Measurements from ENCODE around the gene NRG2. TPM values are rescaled to one million over a fixed set of nuclear protein-coding genes. Genes with fewer than 3 reads are reported as not detected.

Gene NRG2
- total RNA-seq, 2 experiments from 2014 or later, result 0.42 TPM; not detected in 1

DNA sequence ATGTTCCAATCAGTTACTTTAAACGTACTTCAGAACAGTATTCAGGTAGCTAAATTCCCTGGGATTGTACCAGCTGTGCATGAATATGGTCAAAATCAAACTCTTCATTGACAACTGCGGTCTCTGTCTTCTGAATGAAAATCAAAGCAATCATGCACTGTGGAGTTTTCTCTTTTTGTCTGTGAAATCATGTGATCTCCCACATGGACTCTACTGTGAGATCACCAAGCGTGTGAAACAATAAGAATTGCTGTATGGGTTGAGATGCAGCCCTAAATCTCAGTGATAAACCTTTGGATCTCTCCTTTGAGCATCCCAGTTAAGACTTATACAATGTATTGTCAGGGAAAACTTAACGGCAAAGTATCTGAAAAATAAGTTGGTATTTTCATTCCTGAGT is 6.1 kb downstream of the NRG2 start:
- peaks cover 18% of the 10 kb centered on the region for H3K4me1 Mint-ChIP-seq
- no peak for DNase-seq
- no peaks in the 10 kb centered on the region for H3K36me3 Mint-ChIP-seq
- CTCF ChIA-PET, result no interaction called here
- no peak overlapping the region for H3K4me3 Mint-ChIP-seq
- no peak for ATAC-seq
- peaks cover 76% of the 10 kb centered on the region for H3K27me3 Mint-ChIP-seq
- H3K27ac Mint-ChIP-seq, result no peak overlapping the region
- H3K9me3 Mint-ChIP-seq (ENCODE audit: low read depth), result no peaks in the 10 kb centered on the region

DNA sequence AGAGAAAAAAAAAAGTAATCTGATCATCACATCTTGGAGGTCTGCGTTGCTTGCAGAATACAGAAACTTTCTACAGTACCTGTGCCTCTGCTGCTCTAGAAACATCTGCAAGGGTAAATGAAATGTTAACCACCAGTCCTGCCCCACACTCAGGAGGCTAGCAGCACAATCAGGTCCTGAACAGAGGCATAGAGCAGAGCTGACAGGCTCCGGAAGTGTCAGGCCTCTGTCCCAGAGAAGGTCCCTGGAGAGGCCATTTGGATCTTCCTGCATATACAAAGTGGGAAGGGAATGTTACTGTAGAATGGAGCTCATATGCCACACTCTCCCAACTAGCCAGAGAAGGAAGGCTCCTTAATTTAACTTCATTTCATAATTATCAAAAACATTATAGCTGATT is 7.2 kb downstream of the NRG2 start:
- H3K4me1 Mint-ChIP-seq, result peaks cover 14% of the 10 kb centered on the region
- DNase-seq (no peak), ATAC-seq (no peak)
- CTCF ChIA-PET, result interaction anchor here (0.8 to 2.3 kb wide), 2 partner anchors 67 to 248 kb away, joined by 3 to 7 read pairs; no protein-coding TSS in a partner anchor
- no peak overlapping the region for H3K4me3 Mint-ChIP-seq
- H3K27ac Mint-ChIP-seq, result no peak overlapping the region
- H3K27me3 Mint-ChIP-seq, result peaks cover 69% of the 10 kb centered on the region
- no peaks in the 10 kb centered on the region for H3K36me3 Mint-ChIP-seq
- no peaks in the 10 kb centered on the region for H3K9me3 Mint-ChIP-seq (ENCODE audit: low read depth)

DNA sequence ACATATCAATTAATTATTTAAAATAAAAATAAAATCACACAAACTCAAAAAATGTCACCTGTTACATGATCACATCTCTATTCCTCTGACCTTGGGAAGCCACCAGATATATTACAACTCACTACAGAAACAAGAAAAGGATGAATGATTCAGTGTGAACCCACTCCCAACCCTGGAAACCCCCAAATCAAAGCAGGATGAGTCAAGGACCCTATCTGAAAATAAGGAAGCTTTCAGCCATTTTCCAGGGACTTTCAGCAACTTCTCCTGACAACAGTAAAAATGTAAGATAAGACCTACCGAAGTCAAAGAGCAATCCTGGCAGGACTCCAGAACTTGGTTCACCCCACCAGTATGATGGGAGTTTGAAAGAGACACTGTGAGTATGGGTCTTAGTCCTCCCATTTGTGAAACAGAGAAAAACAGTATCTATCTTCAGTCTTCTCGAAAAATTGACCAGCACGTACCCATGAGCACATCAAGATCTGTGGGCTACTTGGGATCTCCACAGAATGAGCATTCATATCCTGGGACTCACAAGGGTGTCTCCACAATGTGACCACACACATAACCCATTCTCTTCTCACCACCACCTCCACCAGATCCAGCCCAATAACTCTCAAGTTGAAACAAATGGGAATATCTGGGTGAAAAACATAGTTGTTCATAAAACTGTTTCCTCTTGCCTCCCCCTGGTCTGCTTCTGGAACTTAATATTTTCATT is 9.9 kb downstream of the NRG2 start:
- Mint-ChIP-seq H3K4me1 (peaks cover under 1% of the 10 kb centered on the region), H3K9me3 (ENCODE audit: low read depth) (no peaks in the 10 kb centered on the region), H3K27me3 (peaks cover 61% of the 10 kb centered on the region), H3K36me3 (no peaks in the 10 kb centered on the region), H3K27ac (no peak overlapping the region), H3K4me3 (no peak overlapping the region)
- ATAC-seq, result no peak
- DNase-seq, result no peak
- CTCF ChIA-PET, result interaction anchor here (0.8 to 2.3 kb wide), 3 partner anchors 8 to 65 kb away, joined by 3 to 7 read pairs (median 3); partner anchors contain the start of gene NRG2

DNA sequence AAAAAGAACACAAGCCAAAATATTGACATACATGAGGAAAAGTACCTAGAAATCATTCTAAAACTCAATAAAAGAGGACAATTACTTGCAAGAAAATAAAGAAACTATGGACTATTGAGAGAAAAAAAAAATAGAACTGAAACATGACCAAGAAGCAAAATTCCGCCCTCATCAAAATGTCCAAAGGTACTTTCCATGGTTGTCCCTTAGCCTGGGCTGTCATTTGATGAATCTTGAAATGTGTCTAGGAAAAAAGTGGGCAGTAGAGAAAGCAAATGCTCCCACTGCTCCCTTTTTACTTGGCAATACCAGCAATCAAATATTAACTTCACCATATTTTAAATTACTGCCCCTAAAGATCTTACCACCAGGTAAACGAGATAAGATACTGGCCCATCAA is 10.8 kb downstream of the NRG2 start:
- no peaks in the 10 kb centered on the region for H3K4me1 Mint-ChIP-seq
- CTCF ChIA-PET, result interaction anchor here (1.0 to 1.1 kb wide), 2 partner anchors 13 to 64 kb away, joined by 3 to 4 read pairs; no protein-coding TSS in a partner anchor
- H3K36me3 Mint-ChIP-seq, result no peaks in the 10 kb centered on the region
- DNase-seq (no peak), ATAC-seq (no peak)
- H3K9me3 Mint-ChIP-seq (ENCODE audit: low read depth), result no peaks in the 10 kb centered on the region
- H3K27ac Mint-ChIP-seq, result no peak overlapping the region
- H3K27me3 Mint-ChIP-seq, result peaks cover 58% of the 10 kb centered on the region
- no peak overlapping the region for H3K4me3 Mint-ChIP-seq

DNA sequence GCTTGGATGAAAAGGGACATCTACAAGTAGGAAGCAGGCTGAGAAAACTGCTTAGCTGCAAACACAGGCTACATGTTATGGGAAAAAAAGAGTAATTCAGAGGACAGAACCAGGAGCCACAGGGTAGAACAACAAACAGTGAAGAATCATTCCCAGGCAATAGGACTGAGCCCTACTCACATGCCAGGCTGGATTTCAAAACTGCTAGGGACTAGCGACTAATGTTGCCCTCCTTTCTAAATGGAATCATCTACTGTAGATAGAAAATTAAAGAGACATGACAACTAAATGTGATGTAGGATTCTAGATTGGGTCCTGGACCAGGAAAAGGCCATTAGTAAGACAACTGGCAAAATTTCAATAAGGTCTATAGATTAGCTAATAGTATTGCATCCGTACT is 15.3 kb downstream of the NRG2 start:
- H3K27me3 Mint-ChIP-seq, result peaks cover 28% of the 10 kb centered on the region
- no peak overlapping the region for H3K4me3 Mint-ChIP-seq
- H3K4me1 Mint-ChIP-seq, result peaks cover 2% of the 10 kb centered on the region
- H3K36me3 Mint-ChIP-seq, result no peaks in the 10 kb centered on the region
- no peaks in the 10 kb centered on the region for H3K9me3 Mint-ChIP-seq (ENCODE audit: low read depth)
- no peak overlapping the region for H3K27ac Mint-ChIP-seq
- CTCF ChIA-PET, result interaction anchor here (1.3 to 1.5 kb wide), 2 partner anchors 13 to 240 kb away, joined by 3 to 4 read pairs; no protein-coding TSS in a partner anchor
- ATAC-seq, result no peak
- DNase-seq, result no peak

DNA sequence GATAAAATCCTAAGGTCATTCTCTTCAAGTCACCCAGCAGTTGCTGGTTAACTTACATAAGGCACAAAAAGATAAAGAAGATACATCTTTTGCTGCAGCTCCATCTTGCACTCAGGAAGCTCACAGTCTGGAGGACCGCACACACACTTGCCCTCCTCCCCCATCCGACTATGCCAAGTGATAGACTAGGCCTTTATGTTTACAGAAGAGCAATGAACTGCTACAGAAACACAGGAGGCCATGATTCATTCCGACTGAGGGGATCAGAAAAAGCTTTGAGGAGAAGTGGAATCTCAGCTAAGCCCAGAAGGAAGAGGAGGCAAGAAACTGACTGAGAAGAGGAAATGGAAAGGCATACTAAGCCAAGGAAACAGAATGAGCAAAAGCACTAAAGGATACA is 17.4 kb downstream of the NRG2 start:
- ATAC-seq, result no peak
- H3K4me1 Mint-ChIP-seq, result peaks cover 2% of the 10 kb centered on the region

DNA sequence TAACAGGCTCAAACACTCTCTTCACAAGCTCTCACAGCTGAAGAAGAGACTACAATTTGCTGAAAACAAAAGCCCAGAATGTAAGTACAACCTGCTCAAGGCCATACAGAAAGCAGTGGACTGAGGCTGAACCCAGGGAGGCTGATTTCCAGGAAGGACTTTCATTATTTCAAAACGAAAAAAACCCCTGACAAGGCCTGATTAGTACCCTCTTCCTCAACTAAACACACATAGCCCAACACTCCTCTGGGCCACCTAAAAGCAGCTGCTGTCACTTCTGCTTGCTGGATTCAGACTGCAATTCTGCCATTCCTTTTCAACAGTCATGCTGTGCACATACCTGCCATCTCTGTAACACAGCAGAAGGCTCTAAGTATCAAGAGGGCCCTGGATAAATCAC is 18.2 kb downstream of the NRG2 start:
- Mint-ChIP-seq H3K9me3 (ENCODE audit: low read depth) (no peaks in the 10 kb centered on the region), H3K4me3 (no peak overlapping the region), H3K27ac (no peak overlapping the region), H3K4me1 (peaks cover 2% of the 10 kb centered on the region), H3K27me3 (peaks cover 16% of the 10 kb centered on the region), H3K36me3 (no peaks in the 10 kb centered on the region)
- CTCF ChIA-PET, result interaction anchor here (0.6 to 0.9 kb wide), 2 partner anchors 9 to 94 kb away, joined by 3 read pairs; no protein-coding TSS in a partner anchor
- ATAC-seq (no peak), DNase-seq (no peak)

More for the DNA sequence above, 17.4 kb downstream of the NRG2 start:
- peaks cover 16% of the 10 kb centered on the region for H3K27me3 Mint-ChIP-seq
- H3K9me3 Mint-ChIP-seq (ENCODE audit: low read depth), result no peaks in the 10 kb centered on the region
- no peaks in the 10 kb centered on the region for H3K36me3 Mint-ChIP-seq
- H3K4me3 Mint-ChIP-seq, result no peak overlapping the region
- H3K27ac Mint-ChIP-seq, result no peak overlapping the region
- no peak for DNase-seq
- CTCF ChIA-PET, result interaction anchor here (0.9 to 1.4 kb wide), 2 partner anchors 8 to 32 kb away, joined by 3 read pairs; no protein-coding TSS in a partner anchor

DNA sequence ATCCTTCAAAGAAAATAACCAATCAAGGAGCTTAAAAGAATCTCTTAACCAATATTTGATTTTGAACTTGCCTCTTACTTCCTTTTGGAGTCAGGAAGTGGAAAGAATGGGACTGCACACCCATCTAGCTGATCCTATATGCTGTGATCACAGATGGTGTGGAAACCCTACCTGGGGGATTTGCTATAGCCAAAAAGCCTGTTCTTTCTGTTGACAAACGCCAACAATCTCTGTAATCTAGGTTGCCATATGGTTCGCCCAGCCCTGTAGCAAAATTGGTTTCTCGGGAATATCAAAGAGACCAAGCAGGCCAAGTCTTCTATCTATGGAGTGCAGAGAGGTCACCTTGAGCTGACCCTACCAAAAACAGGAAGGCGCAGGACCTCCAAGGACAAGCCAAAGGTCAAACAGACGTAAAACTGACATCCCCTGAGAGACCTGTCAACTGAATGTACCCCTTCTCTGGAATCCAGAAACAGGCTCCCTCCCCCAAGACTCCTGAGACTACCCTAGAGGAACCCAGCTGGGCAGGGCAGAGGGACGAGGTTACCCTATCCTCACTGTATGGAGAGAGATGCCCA is 19.4 kb downstream of the NRG2 start:
- H3K9me3 Mint-ChIP-seq (ENCODE audit: low read depth), result no peaks in the 10 kb centered on the region
- no peak for DNase-seq
- no peak for ATAC-seq
- peaks cover 10% of the 10 kb centered on the region for H3K27me3 Mint-ChIP-seq
- H3K27ac Mint-ChIP-seq, result no peak overlapping the region
- H3K36me3 Mint-ChIP-seq, result no peaks in the 10 kb centered on the region
- H3K4me1 Mint-ChIP-seq, result peaks cover 2% of the 10 kb centered on the region
- no peak overlapping the region for H3K4me3 Mint-ChIP-seq
- CTCF ChIA-PET, result no interaction called here

DNA sequence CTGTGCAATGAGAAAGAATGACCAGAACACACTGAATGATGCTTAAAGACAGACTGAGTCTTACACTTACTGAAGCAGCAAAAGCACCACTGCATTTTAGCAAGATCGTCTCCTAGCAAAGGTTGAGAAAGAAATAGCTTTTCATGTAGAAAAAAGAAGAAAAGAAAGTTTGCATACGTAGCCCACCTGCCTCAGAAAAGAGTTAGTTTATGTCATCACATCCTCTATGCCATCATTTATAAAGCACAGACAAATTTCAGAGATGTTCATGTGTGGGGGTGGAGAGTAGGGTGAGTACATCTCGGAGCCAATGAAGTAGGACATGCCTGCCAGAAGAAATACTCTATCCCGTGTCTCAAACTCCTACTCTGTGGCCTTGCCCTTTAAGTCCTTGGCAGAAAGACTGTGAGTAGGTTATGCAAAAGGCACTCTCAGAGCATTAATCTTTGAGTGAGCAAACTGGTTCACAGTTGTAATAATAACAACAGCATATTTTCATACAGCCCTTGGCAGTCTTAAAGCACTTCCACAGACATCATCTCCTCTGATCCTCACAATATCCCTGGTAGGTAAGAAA is 22.4 kb downstream of the NRG2 start:
- peaks cover 8% of the 10 kb centered on the region for H3K27me3 Mint-ChIP-seq
- no peaks in the 10 kb centered on the region for H3K36me3 Mint-ChIP-seq
- no peak overlapping the region for H3K4me3 Mint-ChIP-seq
- ATAC-seq, result no peak
- H3K27ac Mint-ChIP-seq, result no peak overlapping the region
- CTCF ChIA-PET, result interaction anchor here (0.6 kb wide), 1 partner anchor 596 kb away, joined by 3 read pairs; no protein-coding TSS in a partner anchor
- DNase-seq, result no peak
- no peaks in the 10 kb centered on the region for H3K9me3 Mint-ChIP-seq (ENCODE audit: low read depth)
- peaks cover 2% of the 10 kb centered on the region for H3K4me1 Mint-ChIP-seq

DNA sequence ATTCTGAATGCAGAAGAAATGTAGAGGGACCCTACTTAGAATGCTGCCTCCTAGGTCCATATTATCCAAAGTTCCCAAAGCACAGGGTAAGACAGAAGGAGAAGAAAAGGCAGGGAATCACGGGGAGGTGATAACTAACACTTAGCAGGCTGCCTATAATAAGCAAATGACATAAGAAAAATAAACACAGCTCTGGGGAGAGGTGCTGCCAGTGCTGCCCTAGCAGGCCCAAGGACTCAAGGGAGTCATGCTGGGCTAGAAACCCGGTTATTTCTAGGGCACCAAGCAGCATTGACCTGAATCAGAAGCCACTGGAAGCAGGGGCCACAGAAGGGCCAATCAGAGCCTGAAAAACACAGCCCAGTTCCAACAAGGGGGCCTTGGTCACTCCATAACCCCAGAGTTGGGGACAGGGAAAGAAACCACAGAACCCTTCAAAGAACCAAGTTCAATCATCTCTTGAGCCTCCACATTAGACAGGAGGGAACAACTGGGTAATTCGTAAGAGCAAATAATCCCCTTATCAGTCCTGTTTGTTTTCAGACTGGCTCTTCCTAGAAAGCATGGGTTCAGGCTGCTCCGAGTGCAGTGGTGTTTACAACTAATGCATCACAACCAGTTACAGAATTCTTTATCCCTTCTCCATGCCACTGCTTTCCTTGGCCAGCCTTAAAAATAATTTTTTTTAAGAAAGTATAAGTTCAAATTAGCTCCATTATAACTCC is 24.0 kb downstream of the NRG2 start:
- H3K36me3 Mint-ChIP-seq, result no peaks in the 10 kb centered on the region
- no peak overlapping the region for H3K27ac Mint-ChIP-seq
- no peak overlapping the region for H3K4me3 Mint-ChIP-seq
- H3K27me3 Mint-ChIP-seq, result peaks cover 4% of the 10 kb centered on the region
- ATAC-seq (no peak), DNase-seq (no peak)
- H3K4me1 Mint-ChIP-seq, result no peaks in the 10 kb centered on the region
- CTCF ChIA-PET, result interaction anchor here (1.2 kb wide), 1 partner anchor 13 kb away, joined by 3 read pairs; no protein-coding TSS in a partner anchor
- H3K9me3 Mint-ChIP-seq (ENCODE audit: low read depth), result no peaks in the 10 kb centered on the region

DNA sequence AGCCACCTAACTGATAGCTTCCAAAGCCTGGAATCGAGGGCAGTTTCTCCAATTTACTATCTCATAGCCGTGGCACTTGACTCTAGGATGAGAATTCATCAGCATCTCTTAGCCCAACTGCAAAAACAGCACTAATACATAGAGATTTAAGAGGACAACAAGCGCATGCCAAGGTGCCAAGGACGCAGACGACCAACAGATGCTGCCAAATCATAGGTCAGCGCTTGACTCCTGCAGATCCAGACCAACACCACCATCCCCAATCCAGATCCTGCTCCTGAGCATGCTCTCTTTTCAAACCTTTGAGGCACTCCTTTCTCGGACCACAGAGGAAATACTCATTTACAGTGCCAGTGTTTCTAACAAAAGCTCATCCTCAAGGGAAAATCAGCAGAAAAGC is 24.6 kb downstream of the NRG2 start:
- Mint-ChIP-seq H3K27ac (no peak overlapping the region), H3K4me1 (no peaks in the 10 kb centered on the region), H3K36me3 (no peaks in the 10 kb centered on the region), H3K27me3 (peaks cover 4% of the 10 kb centered on the region), H3K4me3 (no peak overlapping the region), H3K9me3 (ENCODE audit: low read depth) (no peaks in the 10 kb centered on the region)
- CTCF ChIA-PET, result no interaction called here
- no peak for ATAC-seq
- no peak for DNase-seq

DNA sequence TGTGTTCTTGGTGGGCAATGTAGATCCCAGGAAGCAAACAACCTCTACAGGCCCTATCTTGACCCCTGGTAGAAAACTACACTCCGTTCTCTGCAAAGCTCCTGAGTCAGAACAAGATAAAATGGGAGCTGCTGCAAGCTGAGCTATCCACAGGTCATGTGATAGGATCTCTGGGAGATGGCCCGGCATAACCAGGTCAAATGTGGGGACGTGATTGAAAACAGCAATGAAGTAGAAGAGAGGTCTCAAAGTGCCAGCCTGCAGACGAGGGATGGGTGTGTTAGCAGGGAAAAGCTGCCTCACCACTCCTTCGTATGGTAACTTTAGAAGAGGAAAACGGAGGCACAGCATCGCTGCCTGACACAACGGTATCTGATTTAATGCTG is 25.0 kb downstream of the NRG2 start:
- Mint-ChIP-seq H3K36me3 (no peaks in the 10 kb centered on the region), H3K9me3 (ENCODE audit: low read depth) (no peaks in the 10 kb centered on the region), H3K4me3 (no peak overlapping the region), H3K4me1 (no peaks in the 10 kb centered on the region), H3K27ac (no peak overlapping the region), H3K27me3 (peaks cover 4% of the 10 kb centered on the region)
- DNase-seq (no peak), ATAC-seq (no peak)
- CTCF ChIA-PET, result no interaction called here

DNA sequence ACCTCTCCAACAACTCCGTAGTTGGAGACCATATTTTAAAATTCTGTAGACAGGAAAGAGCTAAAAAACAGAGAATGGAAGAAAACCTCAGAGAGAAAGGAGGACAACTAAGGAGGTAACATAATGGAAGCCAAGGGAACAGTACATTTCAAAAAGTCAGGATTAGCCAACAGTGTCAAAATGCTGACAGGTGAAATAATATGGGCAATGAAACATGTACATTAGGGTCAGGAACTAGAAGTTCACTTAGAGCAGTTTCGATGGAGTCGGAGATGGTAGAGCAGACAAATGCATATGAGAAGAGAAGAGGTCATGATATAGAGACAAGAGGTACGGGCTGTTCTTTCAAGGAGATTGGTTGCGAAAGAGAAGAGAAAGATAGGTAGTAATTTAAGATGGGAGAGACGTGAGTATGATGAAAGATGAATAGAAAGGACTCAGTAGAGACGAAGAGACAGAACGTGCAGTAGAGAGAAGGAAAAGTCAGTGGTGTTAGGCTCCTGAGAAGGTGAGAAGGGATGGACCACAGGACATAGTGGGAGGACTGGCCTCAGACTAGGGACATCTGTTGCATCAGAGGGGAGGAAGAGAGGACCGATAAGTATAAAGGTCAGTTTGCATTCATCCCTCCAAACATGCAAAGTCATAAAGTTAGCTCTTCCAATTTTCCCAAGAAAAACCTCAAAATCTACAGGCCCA is 25.6 kb downstream of the NRG2 start:
- Mint-ChIP-seq H3K4me3 (no peak overlapping the region), H3K4me1 (no peaks in the 10 kb centered on the region), H3K9me3 (ENCODE audit: low read depth) (no peaks in the 10 kb centered on the region), H3K27me3 (peaks cover 4% of the 10 kb centered on the region), H3K27ac (no peak overlapping the region), H3K36me3 (no peaks in the 10 kb centered on the region)
- no peak for DNase-seq
- CTCF ChIA-PET, result no interaction called here
- no peak for ATAC-seq

All from activated CD8-positive, alpha-beta memory T cell treated with anti-CD3 and anti-CD28 coated beads, Interleukin-2, amount 10 ng/mL, durations not matched to agents 7 days and 5 days (primary cell).